ENCODE measurements around the gene BRSK2. TPM values are rescaled to one million over a fixed set of nuclear protein-coding genes. Genes with fewer than 3 reads are reported as not detected.

Gene BRSK2
- total RNA-seq, 2 donors from 2014 or later, result 0.53 to 0.79 TPM

- intact Hi-C loops (cut with DNase I, micrococcal nuclease), result no loop called here
- peak in 1 of 2 donors; percentile 22 for DNase-seq
- no peak for ATAC-seq
These were observed 92.2 kb downstream of the BRSK2 start for GRCh38 chr11:1481861-1482441.

- DNase-seq, result peak in 1 of 2 donors; percentile 30
- ATAC-seq, result no peak
- intact Hi-C loops (cut with DNase I, micrococcal nuclease), result no loop called here
These were observed 93.1 kb downstream of the BRSK2 start for GRCh38 chr11:1482581-1483444.

GRCh38 chr11:1483445-1483961 lies 93.8 kb downstream of the BRSK2 start:
- DNase-seq, result peak in 1 of 2 donors; percentile 25
- no peak for ATAC-seq
- intact Hi-C loops (cut with DNase I, micrococcal nuclease), result no loop called here

GRCh38 chr11:1484061-1484671 lies 94.4 kb downstream of the BRSK2 start:
- intact Hi-C loops (cut with DNase I, micrococcal nuclease), result no loop called here
- ATAC-seq (no peak), DNase-seq (peak in 1 of 2 donors; percentile 21)

GRCh38 chr11:1484695-1485503 lies 95.2 kb downstream of the BRSK2 start:
- peak; percentile 27 to 40 for DNase-seq
- ATAC-seq, result peak; percentile 30
- intact Hi-C loops (cut with DNase I, micrococcal nuclease), result no loop called here

- peak in 1 of 2 donors; percentile 25 for DNase-seq
- ATAC-seq, result peak; percentile 16
- intact Hi-C loops (cut with DNase I, micrococcal nuclease), result no loop called here
These were observed 95.8 kb downstream of the BRSK2 start for GRCh38 chr11:1485504-1485885.

GRCh38 chr11:1486054-1486825 lies 96.5 kb downstream of the BRSK2 start, which contains the start of gene MOB2:
MOB2 (minus strand) TSS chr11:1486779; CDS start chr11:1486556, 223 bp downstream.
- DNase-seq (peak; percentile 68 to 78), ATAC-seq (peak; percentile 83)
- intact Hi-C loops (cut with DNase I, micrococcal nuclease), result no loop called here

- DNase-seq (peak; percentile 29 to 39), ATAC-seq (peak; percentile 22)
- intact Hi-C loops (cut with DNase I, micrococcal nuclease), result no loop called here
These were observed 97.5 kb downstream of the BRSK2 start for GRCh38 chr11:1487091-1487850.

GRCh38 chr11:1487851-1488574 lies 98.3 kb downstream of the BRSK2 start:
- DNase-seq (peak in 1 of 2 donors; percentile 30), ATAC-seq (peak; percentile 13)
- intact Hi-C loops (cut with DNase I, micrococcal nuclease), result no loop called here

GRCh38 chr11:1488575-1489180 lies 98.9 kb downstream of the BRSK2 start:
- peak in 1 of 2 donors; percentile 16 for DNase-seq
- intact Hi-C loops (cut with DNase I, micrococcal nuclease), result no loop called here
- ATAC-seq, result no peak

GRCh38 chr11:1490651-1491050 lies 100.9 kb downstream of the BRSK2 start:
- DNase-seq (no peak), ATAC-seq (no peak)
- intact Hi-C loops (cut with DNase I, micrococcal nuclease), result no loop called here

GRCh38 chr11:1491379-1491778 lies 101.6 kb downstream of the BRSK2 start:
- ATAC-seq, result no peak

GRCh38 chr11:1493650-1494244 lies 104.0 kb downstream of the BRSK2 start:
- no peak for ATAC-seq
- intact Hi-C loops (cut with DNase I, micrococcal nuclease), result no loop called here
- DNase-seq, result no peak

More at GRCh38 chr11:1491379-1491778, 101.6 kb downstream of the BRSK2 start:
- no peak for DNase-seq
- intact Hi-C loops (cut with DNase I, micrococcal nuclease), result no loop called here

- intact Hi-C loops (cut with DNase I, micrococcal nuclease), result no loop called here
- no peak for DNase-seq
- peak; percentile 72 for ATAC-seq
These were observed 104.9 kb downstream of the BRSK2 start for GRCh38 chr11:1494650-1495049.

GRCh38 chr11:1496091-1496760 lies 106.5 kb downstream of the BRSK2 start:
- ATAC-seq (peak; percentile 48), DNase-seq (no peak)
- intact Hi-C loops (cut with DNase I, micrococcal nuclease), result no loop called here
